Coronary artery (tissue), 2 donors: Measurements from ENCODE around the gene LHPP.
A peak's percentile ranks its signal among the peaks of the same experiment; 100 is the strongest.

Source experiments
- DNase-seq: peaks from one replicate; pipeline ENCODE4 v3.0.0-alpha.2; 2017; ENCODE audit warnings: low spot score
- H3K27ac ChIP-seq, 2 donors: fragments of 200-600 bp; sonication (generic); one replicate each; pipeline ENCODE4 v1.5.1; 2016 to 2019
- H3K4me3 ChIP-seq: fragments of 200-600 bp; sonication (generic); 2 replicates; pipeline ENCODE4 v1.5.1; 2016; ENCODE audit warnings: mild to moderate bottlenecking, moderate library complexity
- CTCF ChIP-seq: fragments of 200-600 bp; sonication (generic); IDR thresholded peaks from one replicate; pipeline ENCODE4 v1.5.1; 2019; ENCODE audit warnings: antibody characterized with exemption

LHPP gene

GRCh38 chr10:124611738-124612137, 150.1 kb downstream of the LHPP start:
- no peak for DNase-seq
- no peak for TF ChIP-seq CTCF
- Histone ChIP-seq H3K27ac (no peak overlapping the region), H3K4me3 (no peak overlapping the region)

- no peak for DNase-seq
- H3K4me3 ChIP-seq = no peak overlapping the region
- TF ChIP-seq CTCF = no peak
- H3K27ac ChIP-seq = peak overlapping the region in 1 of 2 donors; percentile 37
Measured at GRCh38 chr10:124612611-124613498, 151.2 kb downstream of the LHPP start.

- Histone ChIP-seq H3K4me3 (no peak overlapping the region), H3K27ac (no peak overlapping the region)
- no peak for DNase-seq
- no peak for TF ChIP-seq CTCF
Measured at GRCh38 chr10:124614003-124614659, 152.5 kb downstream of the LHPP start.

- H3K27ac ChIP-seq = no peak overlapping the region
- H3K4me3 ChIP-seq = no peak overlapping the region
- no peak for DNase-seq
- no peak for TF ChIP-seq CTCF
Measured at GRCh38 chr10:124615259-124615658, 153.6 kb downstream of the LHPP start.

GRCh38 chr10:124616040-124616835, 154.6 kb downstream of the LHPP start:
- DNase-seq = no peak
- H3K4me3 ChIP-seq = no peak overlapping the region
- TF ChIP-seq CTCF = no peak
- H3K27ac ChIP-seq = no peak overlapping the region

- no peak for TF ChIP-seq CTCF
- no peak overlapping the region for H3K27ac ChIP-seq
- no peak for DNase-seq
- no peak overlapping the region for H3K4me3 ChIP-seq
Measured at GRCh38 chr10:124616836-124617130, 155.2 kb downstream of the LHPP start.
